Thymus (tissue), 11 donors: ENCODE results near the gene DHRSX. TPM values are rescaled to one million over a fixed set of nuclear protein-coding genes. Genes with fewer than 3 reads are reported as not detected.
"Not testable (repeated sequence)": the region's sequence is repeated elsewhere in the genome, so short reads cannot be mapped to it uniquely, and the experiment has no call there.

ENCODE experiments used
- DNase-seq, 9 donors: peaks; one replicate each; pipeline ENCODE4 v3.0.0-alpha.2; 2013; ENCODE audit warnings: low spot score in 9 of 9, low read depth in 6 of 9, missing footprints in 1 of 9
- H3K27ac ChIP-seq, 2 donors: one replicate each; pipeline ENCODE4 v1.5.1; 2013; ENCODE audit warnings: control low read depth in 1 of 2, low read depth in 1 of 2, low read length in 1 of 2, mild to moderate bottlenecking in 1 of 2, moderate library complexity in 1 of 2
- H3K27me3 ChIP-seq, 2 donors: one replicate each; pipeline ENCODE4 v1.5.1; 2013; ENCODE audit warnings: low read length in 1 of 2; ENCODE audit not compliant: control insufficient read depth in 2 of 2, insufficient read depth in 1 of 2
- H3K36me3 ChIP-seq, 2 donors: one replicate each; pipeline ENCODE4 v1.5.1; 2013; ENCODE audit warnings: low read length in 1 of 2, mild to moderate bottlenecking in 1 of 2, moderate library complexity in 1 of 2; ENCODE audit not compliant: control insufficient read depth in 2 of 2, insufficient read depth in 2 of 2
- H3K4me1 ChIP-seq, 2 donors: one replicate each; pipeline ENCODE4 v1.5.1; 2013; ENCODE audit warnings: low read length in 2 of 2; ENCODE audit not compliant: control insufficient read depth in 2 of 2, insufficient read depth in 2 of 2
- H3K4me3 ChIP-seq, 2 donors: one replicate each; pipeline ENCODE4 v1.5.1; 2013; ENCODE audit warnings: low read length in 2 of 2, control low read depth in 1 of 2, mild to moderate bottlenecking in 1 of 2
- H3K9me3 ChIP-seq, 2 donors: one replicate each; pipeline ENCODE4 v1.5.1; 2013; ENCODE audit warnings: low read length in 1 of 2, mild to moderate bottlenecking in 1 of 2; ENCODE audit not compliant: control insufficient read depth in 2 of 2, insufficient read depth in 1 of 2
- WGBS: extraction: QIAGEN DNeasy Blood & Tissue Kit; methylation state at CpG from one replicate; pipeline ENCODE4 v1.1.7; 2013; 5-methylcytosine and 5-hydroxymethylcytosine counted together
- polyA plus RNA-seq: library from polyadenylated mRNA; stranded (reverse); fragments of 200-250 nt; gene quantifications from one replicate; pipeline ENCODE4 v1.2.3, GENCODE V29; 2013
- total RNA-seq: library from RNA; stranded (reverse); fragments of 120-200 nt; gene quantifications from one replicate; pipeline ENCODE4 v1.2.4, GENCODE V29; 2013
- donor health status: healthy.

Gene DHRSX
- total and polyA plus RNA-seq, 2 donors: 11.2 to 12.2 TPM

- H3K27ac ChIP-seq: no peak overlapping the region
- no peaks in the 10 kb centered on the region for H3K9me3 ChIP-seq
- H3K27me3 ChIP-seq: no peaks in the 10 kb centered on the region
- H3K4me1 ChIP-seq: no peaks in the 10 kb centered on the region
- no peak overlapping the region for H3K4me3 ChIP-seq
- H3K36me3 ChIP-seq: peaks cover 0 to 5% of the 10 kb centered on the region in 2 donors
- WGBS: 97% methylated on average over 22 of the region's 22 CpGs
- DNase-seq: no peak
These were observed 257.8 kb downstream of the DHRSX start for GRCh38 chrX:2242980-2243379.

- WGBS: 98% methylated on average over 16 of the region's 16 CpGs
- Histone ChIP-seq H3K27ac (no peak overlapping the region), H3K9me3 (no peaks in the 10 kb centered on the region), H3K27me3 (no peaks in the 10 kb centered on the region), H3K36me3 (peaks cover 0 to 5% of the 10 kb centered on the region in 2 donors), H3K4me1 (no peaks in the 10 kb centered on the region), H3K4me3 (no peak overlapping the region)
- DNase-seq: no peak
These were observed 258.4 kb downstream of the DHRSX start for GRCh38 chrX:2242326-2242725.

- H3K36me3 ChIP-seq, H3K27me3 ChIP-seq, H3K4me1 ChIP-seq, H3K9me3 ChIP-seq, H3K27ac ChIP-seq, DNase-seq, H3K4me3 ChIP-seq: not testable (repeated sequence)
- WGBS: 97% methylated on average over 13 of the region's 13 CpGs
These were observed 259.3 kb downstream of the DHRSX start for GRCh38 chrX:2241496-2241895.

GRCh38 chrX:2240761-2241160 is 260.0 kb downstream of the DHRSX start:
- H3K36me3 ChIP-seq, H3K4me1 ChIP-seq, H3K27me3 ChIP-seq, H3K4me3 ChIP-seq, DNase-seq, H3K27ac ChIP-seq, H3K9me3 ChIP-seq: not testable (repeated sequence)
- WGBS: 98% methylated on average over 12 of the region's 12 CpGs

GRCh38 chrX:2237976-2238375 is 262.8 kb downstream of the DHRSX start:
- H3K9me3 ChIP-seq: no peaks in the 10 kb centered on the region
- no peak overlapping the region for H3K4me3 ChIP-seq
- no peaks in the 10 kb centered on the region for H3K27me3 ChIP-seq
- no peaks in the 10 kb centered on the region for H3K4me1 ChIP-seq
- peaks cover 0 to 5% of the 10 kb centered on the region in 2 donors for H3K36me3 ChIP-seq
- 96% methylated on average over 9 of the region's 9 CpGs for WGBS
- DNase-seq: no peak
- no peak overlapping the region for H3K27ac ChIP-seq

GRCh38 chrX:2231570-2232192 is 269.1 kb downstream of the DHRSX start:
- DNase-seq: no peak
- H3K27me3 ChIP-seq: no peaks in the 10 kb centered on the region
- H3K36me3 ChIP-seq: peaks cover 0 to 4% of the 10 kb centered on the region in 2 donors
- H3K4me1 ChIP-seq: no peaks in the 10 kb centered on the region
- H3K9me3 ChIP-seq: peaks cover 0 to 5% of the 10 kb centered on the region in 2 donors
- H3K27ac ChIP-seq: no peak overlapping the region
- WGBS: 97% methylated on average over 2 of the region's 2 CpGs
- H3K4me3 ChIP-seq: no peak overlapping the region

GRCh38 chrX:2230457-2230856 is 270.3 kb downstream of the DHRSX start:
- no peak overlapping the region for H3K27ac ChIP-seq
- no peak for DNase-seq
- no peak overlapping the region for H3K4me3 ChIP-seq
- no peaks in the 10 kb centered on the region for H3K4me1 ChIP-seq
- 98% methylated on average over 4 of the region's 4 CpGs for WGBS
- H3K27me3 ChIP-seq: no peaks in the 10 kb centered on the region
- H3K9me3 ChIP-seq: peaks cover 0 to 5% of the 10 kb centered on the region in 2 donors
- H3K36me3 ChIP-seq: peaks cover 0 to 4% of the 10 kb centered on the region in 2 donors

- no peak for DNase-seq
- no peaks in the 10 kb centered on the region for H3K27me3 ChIP-seq
- no peaks in the 10 kb centered on the region for H3K4me1 ChIP-seq
- no peak overlapping the region for H3K4me3 ChIP-seq
- 57% methylated on average over 2 of the region's 2 CpGs for whole genome bisulfite sequencing
- H3K27ac ChIP-seq: no peak overlapping the region
- peaks cover 0 to 4% of the 10 kb centered on the region in 2 donors for H3K36me3 ChIP-seq
- peaks cover 0 to 5% of the 10 kb centered on the region in 2 donors for H3K9me3 ChIP-seq
These were observed 272.2 kb downstream of the DHRSX start for GRCh38 chrX:2228536-2228935.

GRCh38 chrX:2226906-2227656 is 273.7 kb downstream of the DHRSX start:
- H3K4me3 ChIP-seq: no peak overlapping the region
- WGBS: 92% methylated on average over 6 of the region's 6 CpGs
- peaks cover 0 to 4% of the 10 kb centered on the region in 2 donors for H3K36me3 ChIP-seq
- no peak overlapping the region for H3K27ac ChIP-seq
- DNase-seq: no peak
- no peaks in the 10 kb centered on the region for H3K4me1 ChIP-seq
- peaks cover 0 to 17% of the 10 kb centered on the region in 2 donors for H3K9me3 ChIP-seq
- H3K27me3 ChIP-seq: no peaks in the 10 kb centered on the region
